HEK293 (cell line): ENCODE results near the gene PIK3C2G.

Source experiments
- CTCF ChIA-PET: fragments of 350-600 bp; formaldehyde crosslinking; extraction: SDS; loops from one replicate; lab custom pipeline; 2021; ENCODE audit warnings: antibody characterized with exemption; lab: Yijun Ruan, JAX
- POLR2A ChIA-PET: fragments of 300-600 bp; formaldehyde crosslinking; extraction: SDS; loops from one replicate; lab custom pipeline; 2020; ENCODE audit warnings: antibody characterized with exemption, inconsistent platforms; lab: Yijun Ruan, JAX
- H3K27ac ChIP-seq: fragments of 200-500 bp; sonication (Bioruptor generic); 2 replicates; pipeline ENCODE4 v1.5.1; 2014; ENCODE audit warnings: low read depth, low read length, control low read depth, inconsistent platforms; ENCODE audit errors: extremely low read depth
- H3K36me3 ChIP-seq, 2 experiments: fragments of 200-500 bp in 1 of 2; sonication (Bioruptor generic) in 1 of 2; 1 replicate in 1 of 2; 2 replicates in 1 of 2; pipeline ENCODE4 v1.5.1; 2014 to 2017; ENCODE audit warnings: inconsistent platforms in 2 of 2, low read length in 2 of 2; ENCODE audit not compliant: control insufficient read depth in 2 of 2, insufficient read depth in 1 of 2
- H3K4me1 ChIP-seq: fragments of 200-500 bp; sonication (Bioruptor generic); 2 replicates; pipeline ENCODE4 v1.5.1; 2014; ENCODE audit warnings: mild to moderate bottlenecking, low read length, inconsistent platforms; ENCODE audit not compliant: control insufficient read depth, insufficient read depth
- H3K4me3 ChIP-seq: 2 replicates; pipeline ENCODE4 v1.5.1; 2011; ENCODE audit warnings: low read depth, mild to moderate bottlenecking, control low read depth, low read length, moderate library complexity
- H3K9me3 ChIP-seq: fragments of 200-500 bp; sonication (Bioruptor generic); 2 replicates; pipeline ENCODE4 v1.5.1; 2014; ENCODE audit warnings: low read depth, low read length, inconsistent platforms; ENCODE audit not compliant: control insufficient read depth, insufficient read depth
- BCL6B ChIP-seq: fragments of 450-650 bp; formaldehyde crosslinking; IDR thresholded peaks from 2 replicates; pipeline ENCODE4 v1.5.1; 2017; ENCODE audit warnings: missing biosample characterization, missing genetic modification characterization
- HIC1 ChIP-seq: fragments of 450-650 bp; formaldehyde crosslinking; IDR thresholded peaks from 2 replicates; pipeline ENCODE4 v1.5.1; 2016; ENCODE audit warnings: missing biosample characterization, missing genetic modification characterization
- ZNF133 ChIP-seq: fragments of 450-650 bp; formaldehyde crosslinking; IDR thresholded peaks from 2 replicates; pipeline ENCODE4 v1.5.1; 2016; ENCODE audit warnings: missing biosample characterization, missing genetic modification characterization
- ZNF248 ChIP-seq: fragments of 450-650 bp; formaldehyde crosslinking; IDR thresholded peaks from 2 replicates; pipeline ENCODE4 v1.5.1; 2017; ENCODE audit warnings: missing biosample characterization, missing genetic modification characterization
- ZNF341 ChIP-seq: fragments of 450-650 bp; formaldehyde crosslinking; IDR thresholded peaks from 2 replicates; pipeline ENCODE4; 2016; ENCODE audit warnings: low read depth, missing biosample characterization, missing genetic modification characterization
- ZNF37A ChIP-seq: fragments of 450-650 bp; IDR thresholded peaks from 2 replicates; pipeline ENCODE4 v1.5.1; 2018; ENCODE audit warnings: missing biosample characterization, missing genetic modification characterization
- ZNF549 ChIP-seq: fragments of 450-650 bp; IDR thresholded peaks from 2 replicates; pipeline ENCODE4 v1.5.1; 2018; ENCODE audit warnings: missing biosample characterization, missing genetic modification characterization, mild to moderate bottlenecking, inconsistent platforms, moderate library complexity
- ZSCAN4 ChIP-seq: fragments of 450-650 bp; formaldehyde crosslinking; IDR thresholded peaks from 2 replicates; pipeline ENCODE4 v1.5.1; 2017; ENCODE audit warnings: missing biosample characterization, missing genetic modification characterization
- TF ChIP-seq, protein P1 (sequence below): fragments of 450-650 bp; formaldehyde crosslinking; IDR thresholded peaks from 2 replicates; pipeline ENCODE4 v1.5.1; 2016; ENCODE audit warnings: missing biosample characterization, missing genetic modification characterization
- TF ChIP-seq, protein P2 (sequence below): fragments of 450-650 bp; formaldehyde crosslinking; IDR thresholded peaks from 2 replicates; pipeline ENCODE4 v1.5.1; 2016; ENCODE audit warnings: missing biosample characterization, missing genetic modification characterization, borderline replicate concordance
- TF ChIP-seq, protein P3 (sequence below): fragments of 450-650 bp; formaldehyde crosslinking; IDR thresholded peaks from 2 replicates; pipeline ENCODE4 v1.5.1; 2016; ENCODE audit warnings: missing biosample characterization, missing genetic modification characterization

Gene PIK3C2G

DNA sequence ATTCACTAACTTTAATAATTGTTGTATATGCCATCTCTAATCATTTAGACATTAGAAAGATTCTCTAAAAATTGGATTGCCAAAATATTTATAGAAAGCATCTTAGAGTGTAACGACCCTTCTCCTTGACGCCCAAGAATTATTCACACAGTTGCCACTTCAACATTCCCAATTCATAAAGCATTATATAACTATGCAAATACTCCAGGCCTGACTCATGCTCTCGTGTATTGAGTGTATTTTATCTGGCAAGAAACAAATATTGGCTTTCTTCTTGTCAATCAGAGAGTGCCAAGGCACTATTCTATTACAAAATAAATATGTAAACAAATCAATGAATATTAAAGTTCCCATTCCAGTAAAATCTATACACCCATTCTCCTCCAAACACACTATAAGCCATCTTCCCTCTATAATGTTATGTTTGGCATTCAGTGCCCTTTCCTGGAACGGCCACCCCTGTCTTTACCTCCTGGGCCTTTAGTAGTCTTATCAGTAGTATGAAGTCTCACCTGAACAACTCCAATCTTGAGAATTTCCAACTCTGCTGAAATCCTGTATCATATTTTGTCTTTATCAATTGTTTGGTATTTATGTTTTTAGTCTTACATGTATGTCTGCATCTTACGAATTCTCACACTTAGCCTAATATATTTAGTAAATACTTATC lies 182.6 kb downstream of the PIK3C2G start:
- no peaks in the 10 kb centered on the region for H3K36me3 ChIP-seq
- H3K4me3 ChIP-seq = no peak overlapping the region
- ChIA-PET POLR2A (no interaction called here), CTCF (no interaction called here)
- TF ChIP-seq ZNF549 (tag by site-specific recombination) = no peak
- no peak overlapping the region for H3K27ac ChIP-seq
- H3K4me1 ChIP-seq = no peaks in the 10 kb centered on the region
- H3K9me3 ChIP-seq = no peaks in the 10 kb centered on the region

DNA sequence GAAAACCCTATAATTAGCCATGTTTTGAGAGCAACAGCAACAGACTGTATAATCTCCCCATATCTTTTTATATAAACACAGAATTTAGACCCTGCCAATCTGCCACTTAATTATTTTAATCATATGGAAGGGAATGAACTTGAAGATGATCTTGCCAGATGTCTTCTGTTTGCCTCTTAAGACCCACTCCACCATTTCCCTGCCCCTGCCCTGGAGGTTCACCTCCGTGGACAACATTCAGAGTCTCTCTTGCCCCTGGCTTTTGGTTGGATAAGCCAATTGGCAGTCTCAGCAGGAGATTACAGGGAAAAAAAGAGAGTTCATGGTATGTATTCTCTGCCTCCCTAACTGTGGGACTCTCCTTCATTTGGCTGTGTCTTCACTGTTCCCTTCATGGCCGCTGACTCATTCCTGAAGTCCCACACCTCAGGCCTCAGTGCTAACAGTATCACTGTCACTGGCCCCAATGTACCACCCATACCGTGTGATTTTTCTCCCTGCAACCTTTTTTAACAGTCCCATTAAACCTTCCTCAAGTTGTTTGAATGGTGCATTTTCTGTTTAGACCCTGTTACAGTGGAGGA lies 184.8 kb downstream of the PIK3C2G start:
- Histone ChIP-seq H3K9me3 (no peaks in the 10 kb centered on the region), H3K27ac (no peak overlapping the region), H3K36me3 (no peaks in the 10 kb centered on the region), H3K4me1 (no peaks in the 10 kb centered on the region), H3K4me3 (no peak overlapping the region)
- CTCF ChIA-PET = interaction anchor here (0.7 kb wide), 1 partner anchor 72 kb away, joined by 4 read pairs; no protein-coding TSS in a partner anchor
- POLR2A ChIA-PET = no interaction called here
- TF ChIP-seq, protein P1, sequence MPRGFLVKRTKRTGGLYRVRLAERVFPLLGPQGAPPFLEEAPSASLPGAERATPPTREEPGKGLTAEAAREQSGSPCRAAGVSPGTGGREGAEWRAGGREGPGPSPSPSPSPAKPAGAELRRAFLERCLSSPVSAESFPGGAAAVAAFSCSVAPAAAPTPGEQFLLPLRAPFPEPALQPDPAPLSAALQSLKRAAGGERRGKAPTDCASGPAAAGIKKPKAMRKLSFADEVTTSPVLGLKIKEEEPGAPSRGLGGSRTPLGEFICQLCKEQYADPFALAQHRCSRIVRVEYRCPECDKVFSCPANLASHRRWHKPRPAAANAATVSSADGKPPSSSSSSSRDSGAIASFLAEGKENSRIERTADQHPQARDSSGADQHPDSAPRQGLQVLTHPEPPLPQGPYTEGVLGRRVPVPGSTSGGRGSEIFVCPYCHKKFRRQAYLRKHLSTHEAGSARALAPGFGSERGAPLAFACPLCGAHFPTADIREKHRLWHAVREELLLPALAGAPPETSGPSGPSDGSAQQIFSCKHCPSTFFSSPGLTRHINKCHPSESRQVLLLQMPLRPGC (tag by site-specific recombination) = no peak
- TF ChIP-seq ZNF37A = no peak
- TF ChIP-seq HIC1 (tag by site-specific recombination) = no peak
- TF ChIP-seq, protein P2, sequence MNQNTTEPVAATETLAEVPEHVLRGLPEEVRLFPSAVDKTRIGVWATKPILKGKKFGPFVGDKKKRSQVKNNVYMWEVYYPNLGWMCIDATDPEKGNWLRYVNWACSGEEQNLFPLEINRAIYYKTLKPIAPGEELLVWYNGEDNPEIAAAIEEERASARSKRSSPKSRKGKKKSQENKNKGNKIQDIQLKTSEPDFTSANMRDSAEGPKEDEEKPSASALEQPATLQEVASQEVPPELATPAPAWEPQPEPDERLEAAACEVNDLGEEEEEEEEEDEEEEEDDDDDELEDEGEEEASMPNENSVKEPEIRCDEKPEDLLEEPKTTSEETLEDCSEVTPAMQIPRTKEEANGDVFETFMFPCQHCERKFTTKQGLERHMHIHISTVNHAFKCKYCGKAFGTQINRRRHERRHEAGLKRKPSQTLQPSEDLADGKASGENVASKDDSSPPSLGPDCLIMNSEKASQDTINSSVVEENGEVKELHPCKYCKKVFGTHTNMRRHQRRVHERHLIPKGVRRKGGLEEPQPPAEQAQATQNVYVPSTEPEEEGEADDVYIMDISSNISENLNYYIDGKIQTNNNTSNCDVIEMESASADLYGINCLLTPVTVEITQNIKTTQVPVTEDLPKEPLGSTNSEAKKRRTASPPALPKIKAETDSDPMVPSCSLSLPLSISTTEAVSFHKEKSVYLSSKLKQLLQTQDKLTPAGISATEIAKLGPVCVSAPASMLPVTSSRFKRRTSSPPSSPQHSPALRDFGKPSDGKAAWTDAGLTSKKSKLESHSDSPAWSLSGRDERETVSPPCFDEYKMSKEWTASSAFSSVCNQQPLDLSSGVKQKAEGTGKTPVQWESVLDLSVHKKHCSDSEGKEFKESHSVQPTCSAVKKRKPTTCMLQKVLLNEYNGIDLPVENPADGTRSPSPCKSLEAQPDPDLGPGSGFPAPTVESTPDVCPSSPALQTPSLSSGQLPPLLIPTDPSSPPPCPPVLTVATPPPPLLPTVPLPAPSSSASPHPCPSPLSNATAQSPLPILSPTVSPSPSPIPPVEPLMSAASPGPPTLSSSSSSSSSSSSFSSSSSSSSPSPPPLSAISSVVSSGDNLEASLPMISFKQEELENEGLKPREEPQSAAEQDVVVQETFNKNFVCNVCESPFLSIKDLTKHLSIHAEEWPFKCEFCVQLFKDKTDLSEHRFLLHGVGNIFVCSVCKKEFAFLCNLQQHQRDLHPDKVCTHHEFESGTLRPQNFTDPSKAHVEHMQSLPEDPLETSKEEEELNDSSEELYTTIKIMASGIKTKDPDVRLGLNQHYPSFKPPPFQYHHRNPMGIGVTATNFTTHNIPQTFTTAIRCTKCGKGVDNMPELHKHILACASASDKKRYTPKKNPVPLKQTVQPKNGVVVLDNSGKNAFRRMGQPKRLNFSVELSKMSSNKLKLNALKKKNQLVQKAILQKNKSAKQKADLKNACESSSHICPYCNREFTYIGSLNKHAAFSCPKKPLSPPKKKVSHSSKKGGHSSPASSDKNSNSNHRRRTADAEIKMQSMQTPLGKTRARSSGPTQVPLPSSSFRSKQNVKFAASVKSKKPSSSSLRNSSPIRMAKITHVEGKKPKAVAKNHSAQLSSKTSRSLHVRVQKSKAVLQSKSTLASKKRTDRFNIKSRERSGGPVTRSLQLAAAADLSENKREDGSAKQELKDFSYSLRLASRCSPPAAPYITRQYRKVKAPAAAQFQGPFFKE (tag by site-specific recombination) = no peak
- TF ChIP-seq ZNF248 (tag by site-specific recombination) = no peak
- TF ChIP-seq, protein P3, sequence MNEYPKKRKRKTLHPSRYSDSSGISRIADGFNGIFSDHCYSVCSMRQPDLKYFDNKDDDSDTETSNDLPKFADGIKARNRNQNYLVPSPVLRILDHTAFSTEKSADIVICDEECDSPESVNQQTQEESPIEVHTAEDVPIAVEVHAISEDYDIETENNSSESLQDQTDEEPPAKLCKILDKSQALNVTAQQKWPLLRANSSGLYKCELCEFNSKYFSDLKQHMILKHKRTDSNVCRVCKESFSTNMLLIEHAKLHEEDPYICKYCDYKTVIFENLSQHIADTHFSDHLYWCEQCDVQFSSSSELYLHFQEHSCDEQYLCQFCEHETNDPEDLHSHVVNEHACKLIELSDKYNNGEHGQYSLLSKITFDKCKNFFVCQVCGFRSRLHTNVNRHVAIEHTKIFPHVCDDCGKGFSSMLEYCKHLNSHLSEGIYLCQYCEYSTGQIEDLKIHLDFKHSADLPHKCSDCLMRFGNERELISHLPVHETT (tag by site-specific recombination) = no peak
- no peak for TF ChIP-seq ZNF341 (tag by site-specific recombination)
- TF ChIP-seq ZSCAN4 (tag by site-specific recombination) = no peak
- TF ChIP-seq ZNF133 (tag by site-specific recombination) = no peak
- TF ChIP-seq BCL6B (tag by site-specific recombination) = no peak
